ENCODE measurements around the gene OR1J4.

The OR1J4 gene

GRCh38 chr9:122518841-122519240, at the start of gene OR1J4:
Gene OR1J4, plus strand, starts transcription at chr9:122519141. Its CDS starts 0 bp downstream, at chr9:122519141.
- no peak within 1 kb of the TSS for H3K4me3 ChIP-seq (ENCODE audit: low read depth, low read length)
- H3K27me3 ChIP-seq (ENCODE audit: control insufficient read depth, insufficient read depth, low read length), result no peaks in the 10 kb centered on the region
- no peaks in the 10 kb centered on the region for H3K36me3 ChIP-seq (ENCODE audit: control insufficient read depth, insufficient read depth, low read length)
- H3K27ac ChIP-seq (ENCODE audit: low read depth, low read length), result no peak within 1 kb of the TSS
- H3K9me3 ChIP-seq (ENCODE audit: control insufficient read depth, insufficient read depth, low read length), result peaks cover 84% of the 10 kb centered on the region
- no peak within 1 kb of the TSS for H3K9ac ChIP-seq (ENCODE audit: low read depth, low read length)
- H3K4me1 ChIP-seq (ENCODE audit: control insufficient read depth, insufficient read depth, low read length), result no peaks in the 10 kb centered on the region

GRCh38 chr9:122474561-122474960, 44.4 kb upstream of the OR1J4 start:
- H3K27ac ChIP-seq (ENCODE audit: low read depth, low read length), result no peak overlapping the region
- no peak overlapping the region for H3K9ac ChIP-seq (ENCODE audit: low read depth, low read length)
- H3K36me3 ChIP-seq (ENCODE audit: control insufficient read depth, insufficient read depth, low read length), result no peaks in the 10 kb centered on the region
- H3K9me3 ChIP-seq (ENCODE audit: control insufficient read depth, insufficient read depth, low read length), result peaks cover 47% of the 10 kb centered on the region
- H3K4me3 ChIP-seq (ENCODE audit: low read depth, low read length), result no peak overlapping the region
- H3K27me3 ChIP-seq (ENCODE audit: control insufficient read depth, insufficient read depth, low read length), result no peaks in the 10 kb centered on the region
- H3K4me1 ChIP-seq (ENCODE audit: control insufficient read depth, insufficient read depth, low read length), result no peaks in the 10 kb centered on the region

GRCh38 chr9:122475717-122476116, 43.2 kb upstream of the OR1J4 start:
- H3K27me3 ChIP-seq (ENCODE audit: control insufficient read depth, insufficient read depth, low read length), result no peaks in the 10 kb centered on the region
- peaks cover 50% of the 10 kb centered on the region for H3K9me3 ChIP-seq (ENCODE audit: control insufficient read depth, insufficient read depth, low read length)
- H3K27ac ChIP-seq (ENCODE audit: low read depth, low read length), result no peak overlapping the region
- no peaks in the 10 kb centered on the region for H3K4me1 ChIP-seq (ENCODE audit: control insufficient read depth, insufficient read depth, low read length)
- no peak overlapping the region for H3K4me3 ChIP-seq (ENCODE audit: low read depth, low read length)
- no peaks in the 10 kb centered on the region for H3K36me3 ChIP-seq (ENCODE audit: control insufficient read depth, insufficient read depth, low read length)
- H3K9ac ChIP-seq (ENCODE audit: low read depth, low read length), result no peak overlapping the region

- no peak overlapping the region for H3K9ac ChIP-seq (ENCODE audit: low read depth, low read length)
- H3K36me3 ChIP-seq (ENCODE audit: control insufficient read depth, insufficient read depth, low read length), result no peaks in the 10 kb centered on the region
- no peaks in the 10 kb centered on the region for H3K27me3 ChIP-seq (ENCODE audit: control insufficient read depth, insufficient read depth, low read length)
- no peak overlapping the region for H3K4me3 ChIP-seq (ENCODE audit: low read depth, low read length)
- H3K4me1 ChIP-seq (ENCODE audit: control insufficient read depth, insufficient read depth, low read length), result no peaks in the 10 kb centered on the region
- peaks cover 54% of the 10 kb centered on the region for H3K9me3 ChIP-seq (ENCODE audit: control insufficient read depth, insufficient read depth, low read length)
- no peak overlapping the region for H3K27ac ChIP-seq (ENCODE audit: low read depth, low read length)
These were observed 41.6 kb upstream of the OR1J4 start for GRCh38 chr9:122477346-122477745.

GRCh38 chr9:122477826-122478225, 41.1 kb upstream of the OR1J4 start, which contains the start of gene OR1J1:
Gene OR1J1, minus strand, starts transcription at chr9:122477926. Its CDS starts 0 bp downstream, at chr9:122477926.
- H3K9ac ChIP-seq (ENCODE audit: low read depth, low read length), result no peak within 1 kb of the TSS
- H3K4me3 ChIP-seq (ENCODE audit: low read depth, low read length), result no peak within 1 kb of the TSS
- no peaks in the 10 kb centered on the region for H3K4me1 ChIP-seq (ENCODE audit: control insufficient read depth, insufficient read depth, low read length)
- H3K27me3 ChIP-seq (ENCODE audit: control insufficient read depth, insufficient read depth, low read length), result no peaks in the 10 kb centered on the region
- no peaks in the 10 kb centered on the region for H3K36me3 ChIP-seq (ENCODE audit: control insufficient read depth, insufficient read depth, low read length)
- H3K9me3 ChIP-seq (ENCODE audit: control insufficient read depth, insufficient read depth, low read length), result peaks cover 58% of the 10 kb centered on the region
- no peak within 1 kb of the TSS for H3K27ac ChIP-seq (ENCODE audit: low read depth, low read length)

- Histone ChIP-seq H3K9ac (ENCODE audit: low read depth, low read length) (no peak overlapping the region), H3K27ac (ENCODE audit: low read depth, low read length) (no peak overlapping the region), H3K4me3 (ENCODE audit: low read depth, low read length) (no peak overlapping the region), H3K27me3 (ENCODE audit: control insufficient read depth, insufficient read depth, low read length) (no peaks in the 10 kb centered on the region), H3K4me1 (ENCODE audit: control insufficient read depth, insufficient read depth, low read length) (no peaks in the 10 kb centered on the region), H3K9me3 (ENCODE audit: control insufficient read depth, insufficient read depth, low read length) (peaks cover 55% of the 10 kb centered on the region), H3K36me3 (ENCODE audit: control insufficient read depth, insufficient read depth, low read length) (no peaks in the 10 kb centered on the region)
These were observed 39.9 kb upstream of the OR1J4 start for GRCh38 chr9:122479062-122479461.

- Histone ChIP-seq H3K27me3 (ENCODE audit: control insufficient read depth, insufficient read depth, low read length) (no peaks in the 10 kb centered on the region), H3K36me3 (ENCODE audit: control insufficient read depth, insufficient read depth, low read length) (no peaks in the 10 kb centered on the region), H3K9ac (ENCODE audit: low read depth, low read length) (no peak overlapping the region), H3K4me3 (ENCODE audit: low read depth, low read length) (no peak overlapping the region), H3K9me3 (ENCODE audit: control insufficient read depth, insufficient read depth, low read length) (peaks cover 69% of the 10 kb centered on the region), H3K4me1 (ENCODE audit: control insufficient read depth, insufficient read depth, low read length) (no peaks in the 10 kb centered on the region), H3K27ac (ENCODE audit: low read depth, low read length) (no peak overlapping the region)
These were observed 20.1 kb upstream of the OR1J4 start for GRCh38 chr9:122498883-122499288.

GRCh38 chr9:122506964-122507363, 12.0 kb upstream of the OR1J4 start:
- no peak overlapping the region for H3K4me3 ChIP-seq (ENCODE audit: low read depth, low read length)
- no peak overlapping the region for H3K9ac ChIP-seq (ENCODE audit: low read depth, low read length)
- no peaks in the 10 kb centered on the region for H3K4me1 ChIP-seq (ENCODE audit: control insufficient read depth, insufficient read depth, low read length)
- peaks cover 64% of the 10 kb centered on the region for H3K9me3 ChIP-seq (ENCODE audit: control insufficient read depth, insufficient read depth, low read length)
- H3K27me3 ChIP-seq (ENCODE audit: control insufficient read depth, insufficient read depth, low read length), result no peaks in the 10 kb centered on the region
- no peak overlapping the region for H3K27ac ChIP-seq (ENCODE audit: low read depth, low read length)
- H3K36me3 ChIP-seq (ENCODE audit: control insufficient read depth, insufficient read depth, low read length), result no peaks in the 10 kb centered on the region

GRCh38 chr9:122510502-122510901, 8.4 kb upstream of the OR1J4 start, which contains the start of gene OR1J2:
Gene OR1J2, plus strand, starts transcription at chr9:122510802. Its CDS starts 0 bp downstream, at chr9:122510802.
- Histone ChIP-seq H3K4me1 (ENCODE audit: control insufficient read depth, insufficient read depth, low read length) (no peaks in the 10 kb centered on the region), H3K36me3 (ENCODE audit: control insufficient read depth, insufficient read depth, low read length) (no peaks in the 10 kb centered on the region), H3K9ac (ENCODE audit: low read depth, low read length) (no peak within 1 kb of the TSS), H3K4me3 (ENCODE audit: low read depth, low read length) (no peak within 1 kb of the TSS), H3K27ac (ENCODE audit: low read depth, low read length) (no peak within 1 kb of the TSS), H3K9me3 (ENCODE audit: control insufficient read depth, insufficient read depth, low read length) (peaks cover 65% of the 10 kb centered on the region), H3K27me3 (ENCODE audit: control insufficient read depth, insufficient read depth, low read length) (no peaks in the 10 kb centered on the region)

GRCh38 chr9:122518226-122518625, 715 bp upstream of the OR1J4 start:
- no peaks in the 10 kb centered on the region for H3K27me3 ChIP-seq (ENCODE audit: control insufficient read depth, insufficient read depth, low read length)
- peaks cover 83% of the 10 kb centered on the region for H3K9me3 ChIP-seq (ENCODE audit: control insufficient read depth, insufficient read depth, low read length)
- no peak overlapping the region for H3K4me3 ChIP-seq (ENCODE audit: low read depth, low read length)

GRCh38 chr9:122519376-122519775, 435 bp downstream of the OR1J4 start:
- no peaks in the 10 kb centered on the region for H3K36me3 ChIP-seq (ENCODE audit: control insufficient read depth, insufficient read depth, low read length)
- no peak overlapping the region for H3K27ac ChIP-seq (ENCODE audit: low read depth, low read length)
- H3K9me3 ChIP-seq (ENCODE audit: control insufficient read depth, insufficient read depth, low read length), result peaks cover 84% of the 10 kb centered on the region
- H3K4me1 ChIP-seq (ENCODE audit: control insufficient read depth, insufficient read depth, low read length), result no peaks in the 10 kb centered on the region
- H3K27me3 ChIP-seq (ENCODE audit: control insufficient read depth, insufficient read depth, low read length), result no peaks in the 10 kb centered on the region
- H3K4me3 ChIP-seq (ENCODE audit: low read depth, low read length), result no peak overlapping the region
- H3K9ac ChIP-seq (ENCODE audit: low read depth, low read length), result no peak overlapping the region

More at GRCh38 chr9:122518226-122518625, 715 bp upstream of the OR1J4 start:
- Histone ChIP-seq H3K36me3 (ENCODE audit: control insufficient read depth, insufficient read depth, low read length) (no peaks in the 10 kb centered on the region), H3K9ac (ENCODE audit: low read depth, low read length) (no peak overlapping the region), H3K4me1 (ENCODE audit: control insufficient read depth, insufficient read depth, low read length) (no peaks in the 10 kb centered on the region), H3K27ac (ENCODE audit: low read depth, low read length) (no peak overlapping the region)

GRCh38 chr9:122526602-122527001, 7.7 kb downstream of the OR1J4 start:
- Histone ChIP-seq H3K9me3 (ENCODE audit: control insufficient read depth, insufficient read depth, low read length) (peaks cover 89% of the 10 kb centered on the region), H3K4me3 (ENCODE audit: low read depth, low read length) (no peak overlapping the region), H3K36me3 (ENCODE audit: control insufficient read depth, insufficient read depth, low read length) (no peaks in the 10 kb centered on the region), H3K9ac (ENCODE audit: low read depth, low read length) (no peak overlapping the region), H3K4me1 (ENCODE audit: control insufficient read depth, insufficient read depth, low read length) (no peaks in the 10 kb centered on the region), H3K27me3 (ENCODE audit: control insufficient read depth, insufficient read depth, low read length) (no peaks in the 10 kb centered on the region), H3K27ac (ENCODE audit: low read depth, low read length) (no peak overlapping the region)

Data from HUES48 (cell line).